Measurements from ENCODE around the gene EEF1G. TPM values are rescaled to one million over a fixed set of nuclear protein-coding genes. Genes with fewer than 3 reads are reported as not detected.
A peak's percentile ranks its signal among the peaks of the same experiment; 100 is the strongest.

EEF1G gene
- total and polyA plus RNA-seq, 9 of the 15 experiments (the other 6 are each of a cell fraction or from before 2014, with no cell fraction given), result 985 to 2,349 (median 2,035) TPM

DNA sequence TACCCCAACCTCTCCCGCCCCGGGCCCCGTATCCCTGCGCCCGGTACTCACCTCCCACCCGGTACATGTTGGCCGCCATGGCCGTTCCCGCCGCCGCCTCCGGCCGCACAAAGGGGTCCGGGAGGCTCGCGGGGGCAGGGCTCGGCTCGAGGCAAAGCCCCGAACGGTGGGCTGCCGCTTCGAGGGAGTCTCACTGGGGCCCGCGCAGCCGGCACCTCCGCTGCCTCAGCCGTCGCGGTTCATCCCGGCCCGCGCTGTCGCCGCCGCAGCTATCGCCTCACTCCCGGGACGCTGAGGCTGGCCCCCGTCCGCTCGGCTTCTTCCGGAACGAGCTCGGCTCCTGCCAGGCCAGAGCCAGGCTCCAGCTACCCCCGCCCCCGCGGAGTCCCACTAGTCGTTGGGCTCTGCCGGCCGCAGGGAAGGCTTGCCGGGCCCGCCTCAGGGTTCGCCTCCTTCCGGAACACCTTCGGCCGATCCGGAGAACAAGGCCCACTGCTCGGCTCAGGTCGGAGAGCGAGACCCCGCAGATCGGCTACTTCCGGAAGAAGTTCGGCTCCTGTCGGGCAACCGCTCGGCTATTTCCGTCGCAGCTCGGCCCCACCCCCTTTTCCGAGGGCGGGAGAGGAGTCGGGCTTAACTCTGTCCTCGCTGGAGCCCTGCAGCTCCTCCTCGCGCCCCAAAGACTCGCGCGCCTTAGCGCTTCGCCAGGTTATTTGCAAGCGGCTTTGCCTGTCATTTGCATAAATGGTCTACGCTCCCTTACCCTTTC is 27.9 kb upstream of the EEF1G start, which contains the start of gene MTA2 (continued):
- TF ChIP-seq MYNN (IDR thresholded peaks at IDR 0.05) (0 out of 2 replicates have a peak, but pooled peaks have one; percentile 12), MYNN (CRISPR knock-in tag; IDR thresholded peaks at IDR 0.05) (no peak), HDAC1 (IDR thresholded peaks at IDR 0.05) (peak in 1 of 2 experiments; percentile 61; a peak in 2 of 4 replicates), CC2D1A (IDR thresholded peaks at IDR 0.05) (no peak), STAG1 (CRISPR knock-in tag; IDR thresholded peaks at IDR 0.05; ENCODE audit: borderline replicate concordance) (no peak), SIN3B (IDR thresholded peaks at IDR 0.05; ENCODE audit: low read depth) (no peak), KDM2B (CRISPR knock-in tag; IDR thresholded peaks at IDR 0.05) (peak; percentile 57; the same call in 1 of the 2 replicates), TGIF2 (CRISPR knock-in tag; IDR thresholded peaks at IDR 0.05) (peak; percentile 65; the same call in 1 of the 2 replicates), BACH1 (tag; IDR thresholded peaks at IDR 0.05) (no peak), FOXP1 (CRISPR knock-in tag; IDR thresholded peaks at IDR 0.05) (no peak), JUND (IDR thresholded peaks at IDR 0.05; ENCODE audit: borderline replicate concordance, low read depth, low read length) (no peak; the same call in 1 of the 2 replicates), JUND (tag; IDR thresholded peaks at IDR 0.05; ENCODE audit: borderline replicate concordance, low read depth, low read length) (no peak; the same call in 2 of the 3 replicates), PHTF2 (CRISPR knock-in tag; IDR thresholded peaks at IDR 0.05) (no peak), HIVEP1 (CRISPR knock-in tag; IDR thresholded peaks at IDR 0.05) (no peak), GABPB1 (CRISPR knock-in tag; IDR thresholded peaks at IDR 0.05) (no peak; the same call in 1 of the 2 replicates), PML (IDR thresholded peaks at IDR 0.05; ENCODE audit: low read length) (no peak), CHD1 (IDR thresholded peaks at IDR 0.05; ENCODE audit: low read length) (peak; percentile 16)
- TF ChIP-seq, protein P1, sequence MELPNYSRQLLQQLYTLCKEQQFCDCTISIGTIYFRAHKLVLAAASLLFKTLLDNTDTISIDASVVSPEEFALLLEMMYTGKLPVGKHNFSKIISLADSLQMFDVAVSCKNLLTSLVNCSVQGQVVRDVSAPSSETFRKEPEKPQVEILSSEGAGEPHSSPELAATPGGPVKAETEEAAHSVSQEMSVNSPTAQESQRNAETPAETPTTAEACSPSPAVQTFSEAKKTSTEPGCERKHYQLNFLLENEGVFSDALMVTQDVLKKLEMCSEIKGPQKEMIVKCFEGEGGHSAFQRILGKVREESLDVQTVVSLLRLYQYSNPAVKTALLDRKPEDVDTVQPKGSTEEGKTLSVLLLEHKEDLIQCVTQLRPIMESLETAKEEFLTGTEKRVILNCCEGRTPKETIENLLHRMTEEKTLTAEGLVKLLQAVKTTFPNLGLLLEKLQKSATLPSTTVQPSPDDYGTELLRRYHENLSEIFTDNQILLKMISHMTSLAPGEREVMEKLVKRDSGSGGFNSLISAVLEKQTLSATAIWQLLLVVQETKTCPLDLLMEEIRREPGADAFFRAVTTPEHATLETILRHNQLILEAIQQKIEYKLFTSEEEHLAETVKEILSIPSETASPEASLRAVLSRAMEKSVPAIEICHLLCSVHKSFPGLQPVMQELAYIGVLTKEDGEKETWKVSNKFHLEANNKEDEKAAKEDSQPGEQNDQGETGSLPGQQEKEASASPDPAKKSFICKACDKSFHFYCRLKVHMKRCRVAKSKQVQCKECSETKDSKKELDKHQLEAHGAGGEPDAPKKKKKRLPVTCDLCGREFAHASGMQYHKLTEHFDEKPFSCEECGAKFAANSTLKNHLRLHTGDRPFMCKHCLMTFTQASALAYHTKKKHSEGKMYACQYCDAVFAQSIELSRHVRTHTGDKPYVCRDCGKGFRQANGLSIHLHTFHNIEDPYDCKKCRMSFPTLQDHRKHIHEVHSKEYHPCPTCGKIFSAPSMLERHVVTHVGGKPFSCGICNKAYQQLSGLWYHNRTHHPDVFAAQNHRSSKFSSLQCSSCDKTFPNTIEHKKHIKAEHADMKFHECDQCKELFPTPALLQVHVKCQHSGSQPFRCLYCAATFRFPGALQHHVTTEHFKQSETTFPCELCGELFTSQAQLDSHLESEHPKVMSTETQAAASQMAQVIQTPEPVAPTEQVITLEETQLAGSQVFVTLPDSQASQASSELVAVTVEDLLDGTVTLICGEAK (IDR thresholded peaks at IDR 0.05), result peak; percentile 65
- TF ChIP-seq, protein P1 (CRISPR knock-in tag; IDR thresholded peaks at IDR 0.05), result no peak
- TF ChIP-seq, protein P2, sequence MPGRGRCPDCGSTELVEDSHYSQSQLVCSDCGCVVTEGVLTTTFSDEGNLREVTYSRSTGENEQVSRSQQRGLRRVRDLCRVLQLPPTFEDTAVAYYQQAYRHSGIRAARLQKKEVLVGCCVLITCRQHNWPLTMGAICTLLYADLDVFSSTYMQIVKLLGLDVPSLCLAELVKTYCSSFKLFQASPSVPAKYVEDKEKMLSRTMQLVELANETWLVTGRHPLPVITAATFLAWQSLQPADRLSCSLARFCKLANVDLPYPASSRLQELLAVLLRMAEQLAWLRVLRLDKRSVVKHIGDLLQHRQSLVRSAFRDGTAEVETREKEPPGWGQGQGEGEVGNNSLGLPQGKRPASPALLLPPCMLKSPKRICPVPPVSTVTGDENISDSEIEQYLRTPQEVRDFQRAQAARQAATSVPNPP (IDR thresholded peaks at IDR 0.05; ENCODE audit: borderline replicate concordance, insufficient read depth, insufficient read length), result no peak

All from K562 (cell line).